H9 (cell line): ENCODE data around the gene TTLL12. TPM values are rescaled to one million over a fixed set of nuclear protein-coding genes. Genes with fewer than 3 reads are reported as not detected.
A peak's percentile ranks its signal among the peaks of the same experiment; 100 is the strongest.

ENCODE experiments used
- DNase-seq: peaks from one replicate; pipeline ENCODE4 v3.0.0-alpha.2; 2017
- H2AFZ ChIP-seq: one replicate; pipeline ENCODE4 v1.6.1; 2013; ENCODE audit warnings: mild to moderate bottlenecking, low read length, control low read depth, moderate library complexity
- H2AK5ac ChIP-seq: 2 replicates; pipeline ENCODE4 v1.6.1; 2013; ENCODE audit warnings: low read length, control low read depth, mixed read lengths; ENCODE audit not compliant: insufficient read length
- H2BK120ac ChIP-seq: one replicate; pipeline ENCODE4 v1.6.1; 2013; ENCODE audit warnings: low read depth, mild to moderate bottlenecking, low read length, control low read depth, inconsistent platforms; ENCODE audit not compliant: poor library complexity, severe bottlenecking
- H2BK12ac ChIP-seq: 2 replicates; pipeline ENCODE4 v1.6.1; 2013; ENCODE audit warnings: low read length, control low read depth, mixed read lengths, low read depth; ENCODE audit not compliant: insufficient read length
- H2BK15ac ChIP-seq: 2 replicates; pipeline ENCODE4 v1.6.1; 2013; ENCODE audit warnings: low read depth, low read length, control low read depth
- H2BK20ac ChIP-seq: one replicate; pipeline ENCODE4 v1.6.1; 2013; ENCODE audit warnings: low read depth, mild to moderate bottlenecking, low read length, control low read depth, inconsistent platforms; ENCODE audit not compliant: poor library complexity, severe bottlenecking
- H2BK5ac ChIP-seq: 2 replicates; pipeline ENCODE4 v1.6.1; 2013; ENCODE audit warnings: low read length, control low read depth, mixed read lengths; ENCODE audit not compliant: insufficient read length
- H3K14ac ChIP-seq: 2 replicates; pipeline ENCODE4 v1.6.1; 2013; ENCODE audit warnings: low read length, control low read depth; ENCODE audit not compliant: insufficient read depth
- H3K18ac ChIP-seq: 2 replicates; pipeline ENCODE4 v1.6.1; 2013; ENCODE audit warnings: low read depth, mild to moderate bottlenecking, mixed read lengths, low read length, control low read depth; ENCODE audit not compliant: insufficient read length
- H3K23ac ChIP-seq: 2 replicates; pipeline ENCODE4 v1.6.1; 2013; ENCODE audit warnings: low read length, control low read depth, mixed read lengths, low read depth; ENCODE audit not compliant: insufficient read length
- H3K23me2 ChIP-seq: 2 replicates; pipeline ENCODE4 v1.6.1; 2013; ENCODE audit warnings: low read depth, mild to moderate bottlenecking, mixed read lengths, low read length, control low read depth; ENCODE audit not compliant: insufficient read length, poor library complexity, severe bottlenecking
- H3K27ac ChIP-seq: 2 replicates; pipeline ENCODE4 v1.5.1; 2013; ENCODE audit warnings: low read length, control low read depth, mixed read lengths, low read depth; ENCODE audit not compliant: insufficient read length
- H3K27me3 ChIP-seq: 2 replicates; pipeline ENCODE4 v1.6.1; 2013; ENCODE audit warnings: low read length, control low read depth, inconsistent platforms; ENCODE audit not compliant: insufficient read depth
- H3K4ac ChIP-seq: 2 replicates; pipeline ENCODE4 v1.6.1; 2013; ENCODE audit warnings: low read depth, mild to moderate bottlenecking, control low read depth, inconsistent platforms, low read length, moderate library complexity
- H3K4me1 ChIP-seq: 2 replicates; pipeline ENCODE4 v1.6.1; 2013; ENCODE audit warnings: low read length, control low read depth, inconsistent platforms; ENCODE audit not compliant: insufficient read depth
- H3K4me2 ChIP-seq: 2 replicates; pipeline ENCODE4 v1.6.1; 2013; ENCODE audit warnings: low read length, control low read depth, mixed read lengths; ENCODE audit not compliant: insufficient read length, insufficient read depth
- H3K56ac ChIP-seq: 2 replicates; pipeline ENCODE4 v1.6.1; 2013; ENCODE audit warnings: low read depth, mild to moderate bottlenecking, mixed read lengths, low read length, control low read depth; ENCODE audit not compliant: insufficient read length
- H3K79me1 ChIP-seq: 2 replicates; pipeline ENCODE4 v1.6.1; 2013; ENCODE audit warnings: low read depth, mild to moderate bottlenecking, moderate library complexity, low read length, control low read depth, inconsistent platforms; ENCODE audit not compliant: insufficient read depth, poor library complexity, severe bottlenecking
- H3K79me2 ChIP-seq: 2 replicates; pipeline ENCODE4 v1.6.1; 2013; ENCODE audit warnings: low read length, control low read depth, inconsistent platforms; ENCODE audit not compliant: insufficient read depth
- H3K9ac ChIP-seq: 2 replicates; pipeline ENCODE4 v1.6.1; 2013; ENCODE audit warnings: low read length, control low read depth, mixed read lengths; ENCODE audit not compliant: insufficient read length; ENCODE audit errors: extremely low read depth
- H3K9me3 ChIP-seq: one replicate; pipeline ENCODE4 v1.6.1; 2013; ENCODE audit warnings: low read depth, low read length, inconsistent platforms; ENCODE audit not compliant: control insufficient read depth
- H3T11ph ChIP-seq: one replicate; pipeline ENCODE4 v1.6.1; 2013; ENCODE audit warnings: mild to moderate bottlenecking, low read length, control low read depth, inconsistent platforms
- H4K20me1 ChIP-seq: one replicate; pipeline ENCODE4 v1.6.1; 2013; ENCODE audit not compliant: control insufficient read depth, insufficient read length, insufficient read depth
- H4K5ac ChIP-seq: 2 replicates; pipeline ENCODE4 v1.6.1; 2013; ENCODE audit warnings: low read depth, mild to moderate bottlenecking, mixed read lengths, low read length, control low read depth; ENCODE audit not compliant: insufficient read length
- H4K8ac ChIP-seq: replicated peaks from 2 replicates; pipeline ENCODE4 v1.6.1; 2013; ENCODE audit warnings: low read length, control low read depth, mixed read lengths, low read depth; ENCODE audit not compliant: insufficient read length
- H4K91ac ChIP-seq: 2 replicates; pipeline ENCODE4 v1.6.1; 2013; ENCODE audit warnings: low read depth, mild to moderate bottlenecking, moderate library complexity, mixed read lengths, low read length, control low read depth; ENCODE audit not compliant: insufficient read length
- H3K27ac Mint-ChIP-seq, 3 experiments: 2 replicates in 2 of 3; 3 replicates in 1 of 3; pipeline ENCODE4 v1.8.0; 2020 to 2021; ENCODE audit warnings: mixed read lengths in 3 of 3, mild to moderate bottlenecking in 1 of 3, moderate library complexity in 1 of 3
- H3K27me3 Mint-ChIP-seq: 2 replicates; pipeline ENCODE4 v1.8.0; 2021; ENCODE audit warnings: low read depth, mild to moderate bottlenecking, moderate library complexity, mixed read lengths
- H3K36me3 Mint-ChIP-seq, 3 experiments: 2 replicates in 2 of 3; 3 replicates in 1 of 3; pipeline ENCODE4 v1.8.0; 2020 to 2021; ENCODE audit warnings: low read depth in 3 of 3, mixed read lengths in 3 of 3; ENCODE audit not compliant: insufficient read depth in 1 of 3
- H3K4me1 Mint-ChIP-seq, 2 experiments: 2 replicates each; pipeline ENCODE4 v1.8.0; 2020; ENCODE audit warnings: mixed read lengths in 2 of 2
- H3K4me3 Mint-ChIP-seq, 2 experiments: 2 replicates in 1 of 2; 3 replicates in 1 of 2; pipeline ENCODE4 v1.8.0; 2020 to 2021; ENCODE audit warnings: mild to moderate bottlenecking in 2 of 2, mixed read lengths in 2 of 2, moderate library complexity in 1 of 2
- H3K9me3 Mint-ChIP-seq, 2 experiments: 2 replicates in 1 of 2; 3 replicates in 1 of 2; pipeline ENCODE4 v1.8.0; 2020; ENCODE audit warnings: mild to moderate bottlenecking in 2 of 2, mixed read lengths in 2 of 2, moderate library complexity in 1 of 2
- CTCF ChIP-seq: fragments of 200-600 bp; sonication (generic); conservative IDR thresholded peaks from 3 replicates; pipeline ENCODE4 v1.8.0; 2021; ENCODE audit warnings: antibody characterized with exemption, mild to moderate bottlenecking
- WGBS: extraction: QIAGEN DNeasy Blood & Tissue Kit; methylation state at CpG from one replicate; pipeline ENCODE4 v1.1.7; 2013; ENCODE audit warnings: missing lambda C conversion rate, low lambda C conversion rate, mixed read lengths; ENCODE audit not compliant: insufficient read length; ENCODE audit errors: extremely low coverage; 5-methylcytosine and 5-hydroxymethylcytosine counted together
- total RNA-seq: library from RNA; stranded (reverse); gene quantifications from 2 replicates; pipeline ENCODE4 v1.2.1, GENCODE V29; 2021

TTLL12 gene
- total RNA-seq, 1 experiment from 2014 or later = 89.6 TPM

DNA sequence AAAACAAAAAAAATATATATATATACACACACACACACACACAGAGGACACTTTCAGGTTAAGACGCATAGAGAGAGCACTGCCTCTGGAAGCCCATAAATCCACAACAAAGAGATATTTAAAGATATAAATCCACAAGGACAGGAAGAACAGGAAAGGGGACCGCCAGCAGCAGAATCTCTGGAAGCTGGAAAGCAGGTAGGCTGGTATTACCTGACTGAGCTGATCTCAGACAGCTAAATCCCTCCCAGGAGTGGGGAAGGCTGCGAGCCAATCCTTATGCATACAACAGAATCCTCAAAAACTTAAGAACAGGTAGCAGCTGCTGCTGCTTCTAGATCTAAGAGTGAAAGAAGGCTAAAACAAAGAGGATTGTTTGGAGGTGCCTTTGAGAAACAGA is 42.0 kb downstream of the TTLL12 start:
- Mint-ChIP-seq H3K4me1 (peaks cover 0 to 9% of the 10 kb centered on the region in 2 experiments; a peak in 2 of 4 replicates), H3K9me3 (no peaks in the 10 kb centered on the region), H3K36me3 (peaks cover 11 to 14% (median 12%) of the 10 kb centered on the region in 3 experiments; a peak in 6 of 7 replicates), H3K4me3 (peak overlapping the region in 1 of 2 experiments; percentile 45; a peak in 1 of 5 replicates), H3K27me3 (peaks cover 6% of the 10 kb centered on the region), H3K27ac (no peak overlapping the region; a peak in 1 of 7 replicates)
- no peak overlapping the region for H2AK5ac ChIP-seq
- no peak for TF ChIP-seq CTCF
- H3K79me1 ChIP-seq = no peaks in the 10 kb centered on the region
- H2BK12ac ChIP-seq = no peak overlapping the region
- H4K91ac ChIP-seq = no peak overlapping the region
- H2BK20ac ChIP-seq = no peak overlapping the region
- DNase-seq = no peak
- no peak overlapping the region for H3K18ac ChIP-seq
- no peak overlapping the region for H3K56ac ChIP-seq
- H3K4me2 ChIP-seq = no peak overlapping the region
- no peak overlapping the region for H2BK15ac ChIP-seq
- H2BK5ac ChIP-seq = no peak overlapping the region
- H3K9me3 ChIP-seq = no peaks in the 10 kb centered on the region
- H2AFZ ChIP-seq = no peak overlapping the region
- H3K9ac ChIP-seq = no peak overlapping the region
- no peaks in the 10 kb centered on the region for H3K27me3 ChIP-seq
- no peak overlapping the region for H2BK120ac ChIP-seq
- no peaks in the 10 kb centered on the region for H3K4me1 ChIP-seq
- WGBS = no CpG with 5 or more reads among the region's 3 CpGs
- H3K4ac ChIP-seq = no peak overlapping the region
- H4K8ac ChIP-seq = no peak overlapping the region
- H4K20me1 ChIP-seq = no peaks in the 10 kb centered on the region
- H4K5ac ChIP-seq = no peak overlapping the region
- no peak overlapping the region for H3K14ac ChIP-seq
- H3T11ph ChIP-seq = no peak overlapping the region
- no peaks in the 10 kb centered on the region for H3K79me2 ChIP-seq
- peaks cover 3% of the 10 kb centered on the region for H3K23me2 ChIP-seq
- no peak overlapping the region for H3K27ac ChIP-seq
- H3K23ac ChIP-seq = no peak overlapping the region
